ENCODE measurements around the gene GPS1.
"Not testable (repeated sequence)": the region's sequence is repeated elsewhere in the genome, so short reads cannot be mapped to it uniquely, and the experiment has no call there.

Gene GPS1

DNA sequence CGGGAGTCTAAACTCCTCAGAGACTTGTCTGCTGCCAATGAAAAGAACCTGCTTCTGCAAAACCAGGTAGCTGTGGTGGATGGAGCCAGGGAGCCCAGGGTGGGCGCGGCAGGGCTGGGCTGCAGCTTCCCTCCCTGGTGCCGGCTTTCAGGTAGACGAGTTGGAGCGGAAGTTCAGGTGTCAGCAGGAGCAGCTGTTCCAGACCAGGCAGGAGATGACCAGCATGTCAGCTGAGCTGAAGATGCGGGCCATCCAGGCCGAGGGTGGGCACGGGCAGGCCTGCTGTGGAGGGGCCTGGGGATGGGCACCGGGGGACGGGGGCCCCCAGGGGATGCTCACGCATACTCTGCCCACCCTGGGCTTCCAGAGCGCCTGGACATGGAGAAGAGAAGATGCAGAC lies 23.5 kb upstream of the GPS1 start:
- no peak for DNase-seq (ENCODE audit: low read depth, low spot score)

DNA sequence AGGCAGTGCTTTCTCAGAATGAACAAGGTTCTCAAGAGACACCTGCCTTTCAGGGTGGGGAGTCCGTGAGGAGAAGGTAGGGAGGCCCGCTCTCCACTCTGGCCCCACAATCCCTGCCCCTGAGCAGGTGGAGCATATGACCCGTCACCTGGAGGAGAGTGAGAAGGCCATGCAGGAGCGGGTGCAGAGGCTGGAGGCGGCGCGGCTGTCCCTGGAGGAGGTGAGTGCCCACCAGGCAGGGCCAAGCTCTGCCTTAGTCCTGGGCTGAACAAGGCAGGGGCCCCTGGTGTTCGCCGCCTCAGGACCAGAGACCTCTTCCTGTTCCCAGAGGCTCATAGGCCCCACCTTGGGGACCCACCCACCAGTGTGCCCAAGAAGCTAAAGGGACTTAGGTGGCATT lies 22.7 kb upstream of the GPS1 start:
- no peak for DNase-seq (ENCODE audit: low read depth, low spot score)

DNA sequence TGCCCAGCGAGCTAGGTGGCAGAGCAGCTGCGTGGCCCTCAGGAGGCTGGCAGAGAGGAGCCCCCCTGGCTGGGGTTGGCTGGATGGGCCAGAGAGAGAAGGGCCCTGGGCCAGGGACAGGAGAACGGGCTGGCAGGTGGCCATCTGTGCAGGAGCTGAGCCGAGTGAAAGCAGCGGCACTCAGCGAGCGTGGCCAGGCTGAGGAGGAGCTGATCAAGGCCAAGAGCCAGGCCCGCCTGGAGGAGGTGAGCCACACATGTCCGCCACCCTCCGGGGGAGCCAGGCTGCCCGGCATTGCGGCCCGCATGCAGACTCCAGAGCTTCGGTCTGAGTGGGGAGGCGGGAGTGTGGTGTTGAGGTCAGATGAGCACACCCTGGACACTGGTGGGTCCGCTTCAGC lies 22.3 kb upstream of the GPS1 start:
- DNase-seq (ENCODE audit: low read depth, low spot score) = no peak

DNA sequence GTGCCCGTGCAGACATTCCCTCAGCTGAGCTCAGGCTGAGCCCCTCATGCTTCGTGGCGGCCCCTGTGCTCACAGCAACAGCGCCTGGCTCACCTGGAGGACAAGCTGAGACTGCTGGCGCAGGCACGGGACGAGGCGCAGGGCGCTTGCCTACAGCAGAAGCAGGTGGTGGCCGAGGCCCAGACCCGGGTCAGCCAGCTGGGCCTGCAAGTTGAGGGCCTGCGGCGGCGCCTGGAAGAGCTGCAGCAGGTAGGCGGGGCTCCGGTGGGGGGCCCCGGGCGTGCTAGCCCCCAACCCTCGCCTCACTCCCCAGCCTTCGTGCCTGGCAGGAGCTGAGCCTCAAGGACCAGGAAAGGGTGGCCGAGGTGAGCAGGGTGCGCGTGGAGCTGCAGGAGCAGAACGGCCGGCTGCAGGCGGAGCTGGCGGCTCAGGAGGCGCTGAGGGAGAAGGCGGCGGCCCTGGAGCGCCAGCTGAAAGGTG lies 21.7 kb upstream of the GPS1 start:
- DNase-seq (ENCODE audit: low read depth, low spot score) = no peak

DNA sequence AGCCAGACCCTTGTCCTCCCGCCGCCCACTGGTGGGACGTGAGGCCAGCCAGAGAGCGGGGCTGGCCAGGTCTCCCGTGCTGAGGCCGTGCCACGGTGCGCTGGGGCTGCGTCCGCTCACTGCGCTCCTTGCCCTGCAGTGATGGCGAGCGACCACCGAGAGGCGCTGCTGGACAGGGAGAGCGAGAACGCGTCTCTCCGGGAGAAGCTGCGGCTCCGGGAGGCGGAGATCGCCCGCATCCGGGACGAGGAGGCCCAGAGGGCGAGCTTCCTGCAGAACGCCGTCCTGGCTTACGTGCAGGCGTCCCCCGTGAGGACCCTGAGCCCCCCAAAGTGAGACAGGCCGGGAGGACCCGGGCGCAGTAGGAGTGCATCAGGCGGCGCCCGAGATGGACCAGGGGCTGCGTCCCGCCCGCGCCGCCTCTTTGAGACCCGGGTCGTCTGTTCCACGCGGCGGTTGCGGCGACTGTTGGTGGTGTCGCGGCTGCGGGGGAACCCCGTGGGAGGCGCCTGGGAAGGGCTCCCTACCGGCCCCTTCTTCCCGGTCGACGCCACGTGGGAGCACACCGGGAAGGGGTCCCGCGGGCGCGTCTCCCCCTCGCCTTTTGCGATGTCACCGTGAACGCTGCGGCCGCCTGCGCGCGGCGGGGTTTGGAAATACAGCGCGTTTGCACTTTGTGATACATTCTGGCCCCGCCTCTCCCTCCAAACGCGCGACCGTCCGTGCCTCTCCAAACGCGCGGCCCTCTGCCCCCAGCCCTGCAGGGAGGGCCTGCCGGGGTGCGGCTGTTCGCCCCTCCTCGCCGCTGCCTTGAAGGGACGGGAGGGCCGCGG lies 21.0 kb upstream of the GPS1 start:
- DNase-seq (ENCODE audit: low read depth, low spot score) = peak; percentile 92

DNA sequence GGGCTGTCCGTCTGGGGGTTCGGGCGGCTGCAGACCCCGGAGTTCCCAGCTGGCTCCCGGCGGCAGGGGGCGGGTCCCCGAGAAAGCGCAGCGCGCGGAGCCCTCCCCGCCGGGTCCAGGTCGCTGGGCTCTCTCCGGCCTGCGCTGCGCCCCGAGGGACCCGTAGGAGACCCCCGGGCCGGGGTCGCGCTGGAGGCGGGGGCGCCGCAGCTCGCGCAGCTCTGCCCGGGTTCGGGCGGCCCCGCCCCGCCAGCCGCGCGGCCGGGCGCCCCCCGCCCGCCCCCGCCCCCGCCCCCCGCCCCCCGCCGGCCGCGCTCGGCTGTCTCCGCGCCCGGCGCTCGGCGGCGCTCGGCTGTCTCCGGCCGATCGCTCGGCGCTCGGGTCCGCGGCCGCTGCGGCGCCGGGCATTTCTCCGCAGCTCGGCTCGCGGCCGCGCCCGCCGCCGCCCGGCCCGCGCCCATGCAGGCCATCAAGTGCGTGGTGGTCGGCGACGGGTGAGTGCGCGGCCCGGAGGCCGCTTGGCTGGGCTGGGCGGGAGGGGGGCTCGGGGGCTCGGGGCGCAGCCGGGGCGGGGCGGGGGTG lies 20.3 kb upstream of the GPS1 start, which contains the start of gene RAC3:
Gene RAC3, plus strand, starts transcription at position 376 of the 582 bp plus-strand sequence. Its CDS starts 84 bp downstream, at position 460.
- DNase-seq (ENCODE audit: low read depth, low spot score) = no peak

DNA sequence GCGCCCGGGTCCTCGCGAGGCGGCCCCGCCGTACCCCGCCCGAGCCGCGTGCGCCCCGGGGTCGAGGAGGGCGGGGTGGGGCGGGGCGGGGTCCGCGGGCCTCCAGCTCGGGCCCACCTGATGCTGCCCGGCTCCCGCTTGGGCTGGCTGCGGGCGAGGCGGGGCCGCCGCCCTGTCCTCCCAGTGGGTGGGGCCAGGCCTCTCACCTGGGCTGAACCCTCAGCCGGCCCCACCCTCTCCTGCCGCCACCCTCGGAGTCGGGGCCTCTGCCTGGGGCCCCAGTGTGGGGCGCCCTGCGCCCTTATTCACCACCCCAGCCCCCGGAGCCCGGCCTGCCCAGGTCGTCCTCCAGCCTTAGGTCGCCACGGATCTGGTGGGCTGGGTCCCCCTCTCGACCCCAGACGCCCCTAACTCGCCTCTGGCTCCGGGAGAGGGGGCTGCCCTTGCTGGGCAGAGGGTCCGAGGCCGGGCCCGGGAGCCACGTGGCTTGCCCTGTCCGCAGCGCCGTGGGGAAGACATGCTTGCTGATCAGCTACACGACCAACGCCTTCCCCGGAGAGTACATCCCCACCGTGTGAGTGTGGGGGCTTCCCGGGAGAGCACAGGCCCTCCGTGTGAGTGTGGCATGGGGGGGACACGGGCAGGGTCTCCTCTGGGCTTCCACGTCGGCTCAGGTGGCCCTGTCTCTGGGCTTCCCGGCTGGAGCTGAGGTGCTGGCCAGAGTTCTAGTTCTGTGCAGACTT lies 19.6 kb upstream of the GPS1 start:
- no peak for DNase-seq (ENCODE audit: low read depth, low spot score)

DNA sequence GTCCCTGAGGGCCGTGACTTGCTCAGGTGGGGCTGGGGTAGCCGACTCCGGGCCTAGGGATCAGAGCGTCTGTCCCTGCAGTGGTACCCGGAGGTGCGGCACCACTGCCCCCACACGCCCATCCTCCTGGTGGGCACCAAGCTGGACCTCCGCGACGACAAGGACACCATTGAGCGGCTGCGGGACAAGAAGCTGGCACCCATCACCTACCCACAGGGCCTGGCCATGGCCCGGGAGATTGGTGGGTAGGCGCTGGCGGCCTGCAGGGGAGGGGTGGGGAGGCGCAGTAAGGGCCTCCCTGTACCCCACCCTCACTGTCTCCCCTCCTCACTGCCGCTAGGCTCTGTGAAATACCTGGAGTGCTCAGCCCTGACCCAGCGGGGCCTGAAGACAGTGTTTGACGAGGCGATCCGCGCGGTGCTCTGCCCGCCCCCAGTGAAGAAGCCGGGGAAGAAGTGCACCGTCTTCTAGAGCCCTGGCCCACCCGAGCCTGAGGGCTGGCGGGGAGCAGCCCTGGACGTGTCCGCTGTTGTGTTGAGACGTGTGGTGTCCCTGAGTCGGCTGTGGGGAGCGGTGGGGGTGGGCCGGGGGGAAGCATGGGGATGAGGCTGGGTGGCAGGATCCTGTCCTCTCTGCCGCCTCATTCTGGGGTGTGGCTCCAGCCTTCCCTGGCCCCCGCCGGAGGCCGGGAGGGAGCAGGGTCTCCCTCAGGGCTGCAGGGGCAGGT lies 18.2 kb upstream of the GPS1 start:
- no peak for DNase-seq (ENCODE audit: low read depth, low spot score)

DNA sequence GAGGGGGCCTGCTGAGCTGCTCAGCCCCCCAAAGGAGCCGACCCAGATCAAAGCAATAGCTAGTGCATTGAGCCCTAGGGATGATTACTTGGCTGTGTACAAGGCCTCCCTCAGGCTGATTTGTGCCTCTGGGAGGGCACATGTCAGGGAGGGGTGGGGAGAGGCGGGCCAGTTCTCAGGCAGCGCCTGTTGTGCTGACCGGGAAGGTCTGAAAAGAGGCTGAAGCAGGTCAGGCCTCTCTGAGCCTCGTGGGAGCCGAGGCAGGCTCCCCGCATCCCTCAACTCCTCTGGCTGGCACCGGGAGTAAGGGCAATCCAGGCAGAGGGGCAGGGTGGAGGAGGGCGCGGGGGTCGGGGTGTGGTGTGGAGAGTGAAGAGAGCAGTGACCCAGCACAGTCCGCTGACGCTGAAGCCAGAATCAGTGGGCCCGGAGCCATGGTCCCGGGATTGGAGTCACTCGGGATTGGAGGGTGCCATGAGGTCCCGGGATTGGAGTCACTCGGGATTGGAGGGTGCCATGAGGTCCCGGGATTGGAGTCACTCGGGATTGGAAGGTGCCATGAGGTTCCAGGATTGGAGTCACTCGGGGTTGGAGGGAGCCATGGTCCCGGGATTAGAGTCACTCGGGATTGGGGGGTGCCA lies 17.2 kb upstream of the GPS1 start:
- peak; percentile 75 for DNase-seq (ENCODE audit: low read depth, low spot score)

DNA sequence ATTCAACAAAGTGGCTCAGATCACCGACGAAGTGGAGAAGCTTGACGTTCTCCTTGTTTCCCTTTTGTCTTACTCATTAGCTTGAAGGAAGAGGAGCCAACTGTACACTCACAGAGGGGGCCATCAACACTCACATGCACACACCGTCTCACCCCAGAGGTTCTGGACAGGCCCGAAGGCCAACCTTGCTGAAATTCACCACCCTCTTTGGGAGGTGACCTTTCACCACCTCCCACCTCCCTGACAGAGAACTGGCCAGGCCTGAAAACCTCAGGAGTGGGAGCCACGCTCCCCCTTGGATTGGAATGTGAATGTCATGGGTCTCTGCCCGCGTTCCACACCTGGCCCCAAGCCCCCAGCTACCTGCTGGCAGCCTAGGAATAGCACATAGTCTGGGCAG lies 16.2 kb upstream of the GPS1 start:
- DNase-seq (ENCODE audit: low read depth, low spot score) = no peak

DNA sequence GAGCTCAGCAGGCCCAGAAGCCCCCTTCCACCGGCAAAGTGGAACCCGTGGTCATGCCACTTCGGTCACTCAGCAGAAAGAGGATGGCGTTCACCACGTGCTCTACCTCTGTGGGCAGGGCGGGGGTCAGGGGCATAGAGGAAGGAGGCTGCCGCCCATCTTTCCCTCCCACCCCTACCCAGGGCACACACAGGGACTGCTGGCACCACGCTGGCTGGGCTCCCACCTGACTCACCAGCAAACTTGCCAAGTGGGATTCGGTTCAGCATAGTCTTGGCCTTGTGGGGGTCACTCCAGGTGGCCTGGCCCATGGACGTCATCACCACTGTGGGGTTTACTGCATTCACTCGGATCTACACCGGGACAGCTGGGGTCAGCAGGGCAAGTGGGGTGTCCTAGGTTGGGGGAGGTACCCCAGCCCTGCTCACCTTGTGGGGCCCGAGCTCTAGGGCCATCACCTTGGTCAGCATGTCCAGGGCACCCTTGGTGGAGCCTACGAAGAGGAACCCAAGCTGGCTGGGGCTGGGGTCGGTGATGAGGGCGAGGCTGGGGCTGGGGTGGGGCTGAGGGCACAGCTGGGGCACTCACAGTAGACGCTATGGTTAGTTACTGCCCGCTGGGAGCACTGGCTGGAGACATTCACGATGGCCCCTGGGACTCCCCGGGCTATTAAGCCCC lies 15.6 kb upstream of the GPS1 start:
- no peak for DNase-seq (ENCODE audit: low read depth, low spot score)

DNA sequence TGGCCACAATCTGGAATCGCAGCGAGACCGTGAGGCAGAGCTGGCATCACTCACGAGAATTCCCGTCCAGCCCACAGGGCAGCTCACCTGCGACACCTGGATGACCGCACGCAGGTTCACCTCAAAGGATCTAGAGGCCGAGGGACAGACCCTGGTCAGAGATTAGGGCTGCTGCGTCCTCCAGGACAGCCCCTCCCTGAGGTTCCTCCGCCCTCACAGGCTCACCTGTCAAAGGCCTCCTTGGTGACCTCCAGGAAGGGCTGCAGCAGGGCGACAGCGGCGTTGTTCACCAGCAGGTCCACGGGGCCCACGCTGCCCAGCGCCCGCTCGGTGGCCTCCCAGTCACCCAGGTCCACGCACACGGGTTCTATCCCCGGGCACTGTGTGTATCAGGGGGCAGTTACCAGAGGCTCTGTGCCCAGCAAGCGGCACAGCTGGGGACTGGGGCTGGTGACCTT lies 15.0 kb upstream of the GPS1 start:
- DNase-seq (ENCODE audit: low read depth, low spot score) = no peak

DNA sequence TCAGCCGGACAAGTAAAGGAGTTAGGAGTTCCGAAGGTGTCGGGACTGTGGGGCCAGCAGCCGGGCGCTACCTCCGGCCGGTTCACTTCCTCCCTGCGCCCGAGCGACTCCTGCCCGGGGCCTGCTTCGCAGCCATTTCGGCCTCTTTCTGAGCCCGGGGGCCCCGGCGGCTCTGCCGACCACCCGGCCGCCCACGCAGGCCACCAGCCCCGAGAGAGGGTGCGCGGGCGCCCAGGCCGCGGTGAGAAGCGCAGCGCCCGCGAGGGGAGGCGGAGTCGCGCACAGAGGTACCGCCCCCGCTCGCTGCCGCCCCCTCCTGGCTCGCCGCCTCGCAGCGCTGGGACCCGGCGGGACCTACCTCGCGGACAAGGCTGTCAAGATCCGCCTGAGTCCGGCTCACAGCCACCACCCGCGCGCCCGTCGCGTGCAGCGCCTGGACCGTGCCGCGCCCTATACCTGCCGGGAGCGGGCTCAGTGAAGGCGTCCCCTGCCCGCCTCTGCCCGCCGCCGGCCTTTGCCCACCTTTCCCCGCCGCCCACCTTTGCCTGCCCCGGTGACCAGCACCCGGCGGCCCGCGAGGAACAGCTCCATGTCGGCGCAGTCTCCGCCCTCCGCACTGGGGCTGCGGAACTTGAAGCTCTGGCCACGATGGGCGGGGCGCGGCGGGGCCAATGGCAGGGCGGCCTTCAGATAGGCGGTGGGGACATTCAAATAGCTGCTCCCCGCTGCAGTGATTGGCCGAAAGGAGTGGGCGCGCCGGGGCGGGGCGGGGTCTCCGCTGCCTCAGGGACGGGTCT lies 14.4 kb upstream of the GPS1 start, which contains the start of gene DCXR:
Gene DCXR, minus strand, starts transcription at position 606 of the 797 bp plus-strand sequence. Its CDS starts 15 bp downstream, at position 591.
- peak; percentile 99 for DNase-seq (ENCODE audit: low read depth, low spot score)

DNA sequence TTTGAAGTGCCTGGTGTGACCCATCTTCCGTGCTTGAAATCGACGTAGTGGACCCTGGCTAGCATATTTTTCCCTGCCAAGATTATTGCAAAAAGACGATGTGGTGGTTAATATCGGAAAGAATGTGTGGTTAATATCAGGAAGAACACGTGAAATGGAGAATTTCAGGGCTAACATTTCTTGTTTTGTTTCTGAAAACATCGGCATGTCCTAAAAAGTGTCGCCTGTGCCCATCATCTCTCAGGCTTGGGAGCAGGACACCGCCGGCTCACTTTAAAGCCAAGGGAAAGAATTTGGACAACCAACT lies 13.9 kb upstream of the GPS1 start:
- DNase-seq (ENCODE audit: low read depth, low spot score) = no peak

DNA sequence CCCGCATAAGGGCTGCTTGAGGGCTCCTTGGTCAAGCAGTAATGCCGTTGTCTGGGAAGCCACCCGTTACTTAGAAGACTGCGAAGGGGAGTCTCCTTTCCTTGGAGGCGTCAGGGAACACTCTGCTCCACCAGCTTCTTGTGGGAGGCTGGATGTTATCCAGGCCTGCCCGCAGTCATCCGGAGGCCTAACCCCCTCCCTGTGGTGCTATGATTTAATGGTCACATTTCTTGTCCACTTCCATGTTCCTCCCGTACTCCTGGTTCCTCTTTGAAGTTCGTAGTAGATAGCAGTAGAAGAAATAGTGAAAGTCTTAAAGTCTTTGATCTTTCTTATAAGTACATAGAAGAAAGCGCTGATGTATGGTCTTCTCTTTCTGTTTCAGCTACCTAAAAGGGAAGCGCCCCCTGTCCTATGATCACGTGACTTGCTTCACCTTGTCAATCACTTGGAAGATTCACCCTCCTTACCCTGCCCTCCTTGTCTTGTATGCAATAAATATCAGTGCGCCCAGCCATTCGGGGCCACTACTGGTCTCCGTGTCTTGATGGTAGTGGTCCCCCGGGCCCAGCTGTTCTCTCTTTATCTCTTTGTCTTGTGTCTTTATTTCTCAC lies 12.8 kb upstream of the GPS1 start:
- not testable (repeated sequence) for DNase-seq (ENCODE audit: low read depth, low spot score)

DNA sequence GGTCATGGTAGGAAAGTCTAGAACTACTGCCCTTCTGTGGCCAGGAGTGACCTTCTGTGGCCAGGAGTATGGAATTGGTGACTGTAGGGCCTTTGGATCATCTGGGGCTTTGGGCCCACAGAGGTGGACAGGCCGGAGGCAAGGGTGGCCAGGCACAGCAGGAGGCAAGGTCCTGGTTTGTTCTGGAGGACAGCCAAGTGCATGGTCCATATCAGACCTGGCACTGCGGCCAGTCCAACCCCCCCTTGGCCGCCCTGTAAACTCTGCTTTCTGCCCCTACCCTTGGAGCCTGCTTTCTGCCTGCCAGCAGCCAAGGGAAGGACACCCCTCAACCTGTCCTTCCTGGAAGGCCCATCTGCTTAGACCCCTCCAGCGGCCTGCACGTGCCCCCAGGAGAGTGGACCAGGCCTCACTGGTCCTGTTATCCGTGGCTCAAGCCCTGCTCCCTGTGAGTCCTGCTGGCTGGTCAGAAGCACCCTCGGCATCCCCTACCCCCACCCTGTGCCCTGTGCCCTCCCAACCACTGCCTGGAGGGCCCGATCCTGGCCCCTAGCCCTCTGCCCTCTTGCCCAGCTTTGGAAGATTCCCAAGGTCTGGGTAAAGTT lies 11.9 kb upstream of the GPS1 start:
- DNase-seq (ENCODE audit: low read depth, low spot score) = no peak

DNA sequence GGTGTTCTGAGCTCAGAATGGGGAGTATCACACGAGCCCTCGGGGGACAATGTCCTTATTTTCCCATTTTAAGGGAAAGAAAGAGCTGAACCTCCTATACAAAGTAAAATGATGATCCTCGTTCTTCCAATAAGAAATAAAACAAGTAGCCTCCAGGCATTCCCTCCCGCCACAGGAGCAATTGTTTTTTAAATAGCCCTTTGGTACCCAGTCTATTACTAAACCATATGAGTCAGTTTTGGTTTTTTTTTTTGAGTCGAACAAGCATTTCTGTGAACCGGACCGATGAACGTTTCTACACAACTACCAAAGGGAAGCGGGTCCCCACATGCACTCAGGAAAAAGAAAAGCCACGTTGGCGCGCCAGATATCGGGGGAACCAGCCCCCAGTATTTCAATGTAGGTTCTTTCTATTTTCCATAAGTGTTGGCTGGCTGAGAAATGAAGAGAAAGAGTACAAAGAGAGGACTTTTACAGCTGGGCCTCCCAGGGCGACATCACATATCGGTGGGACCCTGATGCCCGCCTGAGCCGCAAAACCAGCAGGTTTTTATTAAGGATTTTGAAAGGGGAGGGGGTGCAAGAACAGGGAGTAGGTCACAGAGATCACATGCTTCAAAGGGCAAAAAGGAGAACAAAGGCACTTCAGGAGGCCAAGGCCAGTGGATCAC lies 10.4 kb upstream of the GPS1 start:
- no peak for DNase-seq (ENCODE audit: low read depth, low spot score)

DNA sequence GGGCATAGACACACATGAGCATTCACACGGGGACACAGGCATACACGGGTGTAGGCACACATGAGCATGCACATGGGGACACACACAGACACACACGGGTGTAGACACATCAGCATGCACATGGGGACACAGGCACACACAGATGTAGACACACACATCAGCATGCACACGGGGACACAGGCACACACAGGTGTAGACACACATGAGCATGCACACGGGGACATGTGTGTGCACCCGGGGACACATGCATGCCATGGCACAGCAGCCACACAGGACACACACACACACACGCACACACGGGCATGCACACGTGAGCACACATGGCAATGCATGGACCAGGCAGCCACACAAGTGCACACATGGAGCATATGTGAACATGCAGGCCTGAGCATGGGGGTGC lies 9.0 kb upstream of the GPS1 start:
- DNase-seq (ENCODE audit: low read depth, low spot score) = no peak
